Measurements from ENCODE around the gene MMADHC.

The MMADHC gene

GRCh38 chr2:149559341-149560068 lies 28.1 kb downstream of the MMADHC start:
- DNase-seq (ENCODE audit: low read depth in 3 of 3, low spot score in 1 of 3): no peak

- no peak for DNase-seq (ENCODE audit: low read depth in 3 of 3, low spot score in 1 of 3)
Measured at GRCh38 chr2:149556452-149556851, 31.1 kb downstream of the MMADHC start.

GRCh38 chr2:149552830-149553229 lies 34.7 kb downstream of the MMADHC start:
- no peak for DNase-seq (ENCODE audit: low read depth in 3 of 3, low spot score in 1 of 3)

GRCh38 chr2:149552226-149552625 lies 35.3 kb downstream of the MMADHC start:
- DNase-seq (ENCODE audit: low read depth in 3 of 3, low spot score in 1 of 3): no peak

GRCh38 chr2:149544692-149545091 lies 42.9 kb downstream of the MMADHC start:
- DNase-seq (ENCODE audit: low read depth in 3 of 3, low spot score in 1 of 3): no peak

GRCh38 chr2:149543845-149544244 lies 43.7 kb downstream of the MMADHC start:
- DNase-seq (ENCODE audit: low read depth in 3 of 3, low spot score in 1 of 3): no peak

GRCh38 chr2:149540138-149540537 lies 47.4 kb downstream of the MMADHC start:
- no peak for DNase-seq (ENCODE audit: low read depth in 3 of 3, low spot score in 1 of 3)

- no peak for DNase-seq (ENCODE audit: low read depth in 3 of 3, low spot score in 1 of 3)
Measured at GRCh38 chr2:149538138-149538833, 49.3 kb downstream of the MMADHC start.

GRCh38 chr2:149537092-149537726 lies 50.4 kb downstream of the MMADHC start:
- DNase-seq (ENCODE audit: low read depth in 3 of 3, low spot score in 1 of 3): no peak

GRCh38 chr2:149536649-149537048 lies 50.9 kb downstream of the MMADHC start:
- DNase-seq (ENCODE audit: low read depth in 3 of 3, low spot score in 1 of 3): no peak

- no peak for DNase-seq (ENCODE audit: low read depth in 3 of 3, low spot score in 1 of 3)
Measured at GRCh38 chr2:149534674-149535073, 52.9 kb downstream of the MMADHC start.

GRCh38 chr2:149528983-149529382 lies 58.6 kb downstream of the MMADHC start:
- DNase-seq (ENCODE audit: low read depth in 3 of 3, low spot score in 1 of 3): no peak

- no peak for DNase-seq (ENCODE audit: low read depth in 3 of 3, low spot score in 1 of 3)
Measured at GRCh38 chr2:149527998-149528755, 59.4 kb downstream of the MMADHC start.

- no peak for DNase-seq (ENCODE audit: low read depth in 3 of 3, low spot score in 1 of 3)
Measured at GRCh38 chr2:149526689-149527088, 60.9 kb downstream of the MMADHC start.

GRCh38 chr2:149525323-149525722 lies 62.3 kb downstream of the MMADHC start:
- DNase-seq (ENCODE audit: low read depth in 3 of 3, low spot score in 1 of 3): no peak

Measured in stimulated activated CD4-positive, alpha-beta T cell treated with anti-CD3 and anti-CD28 coated beads, TNF-alpha, amount 100 ng/mL, for 1 hour (primary cell).